OCI-LY3 (cell line): Measurements from ENCODE around the gene ACCS.

Experiments
- H2AFZ ChIP-seq: fragments of 200-600, 300-600 bp; shearing (Covaris generic); 2 replicates; pipeline ENCODE4 v1.6.0; 2014; ENCODE audit warnings: antibody characterized with exemption, low read depth, low read length
- H3K27ac ChIP-seq: fragments of 200-600, 300-600 bp; sonication (generic); 2 replicates; pipeline ENCODE4 v1.5.1; 2014; ENCODE audit warnings: mild to moderate bottlenecking, low read length, moderate library complexity, mixed read lengths
- H3K27me3 ChIP-seq: fragments of 200-600, 300-600 bp; sonication (generic); 2 replicates; pipeline ENCODE4 v1.6.1; 2014; ENCODE audit warnings: low read depth, low read length, mixed read lengths
- H3K36me3 ChIP-seq: fragments of 200-600, 300-600 bp; sonication (generic); replicated peaks from 2 replicates; pipeline ENCODE3; 2014; ENCODE audit warnings: low read depth, low read length, mixed read lengths
- H3K4me1 ChIP-seq: fragments of 300-600, 200-600 bp; sonication (generic); 2 replicates; pipeline ENCODE4 v1.6.1; 2014; ENCODE audit warnings: low read length, mixed read lengths
- H3K4me2 ChIP-seq: fragments of 200-600, 300-600 bp; sonication (generic); 2 replicates; pipeline ENCODE4 v1.6.1; 2014; ENCODE audit warnings: low read length, mixed read lengths
- H3K4me3 ChIP-seq: fragments of 300-600, 200-600 bp; sonication (generic); 2 replicates; pipeline ENCODE4 v1.5.1; 2014; ENCODE audit warnings: antibody characterized with exemption, mild to moderate bottlenecking, low read length, moderate library complexity
- H3K79me2 ChIP-seq: fragments of 300-600, 200-600 bp; shearing (Covaris generic); 2 replicates; pipeline ENCODE4 v1.6.1; 2014; ENCODE audit warnings: mild to moderate bottlenecking, low read length, mixed read lengths
- H3K9ac ChIP-seq: fragments of 300-600, 200-600 bp; shearing (Covaris generic); 2 replicates; pipeline ENCODE4 v1.6.0; 2014; ENCODE audit warnings: mild to moderate bottlenecking, low read length, moderate library complexity
- H3K9me3 ChIP-seq: fragments of 200-600, 300-600 bp; shearing (Covaris generic); 2 replicates; pipeline ENCODE4 v1.6.1; 2014; ENCODE audit warnings: low read length, mixed read lengths; ENCODE audit not compliant: insufficient read depth
- H4K20me1 ChIP-seq: fragments of 200-600, 300-600 bp; sonication (generic); 2 replicates; pipeline ENCODE4 v1.6.1; 2016; ENCODE audit warnings: low read length, mixed read lengths; ENCODE audit not compliant: insufficient read depth
- CTCF ChIP-seq: fragments of 200-600, 300-600 bp; sonication (generic); IDR thresholded peaks from 2 replicates; pipeline ENCODE4 v1.5.1; 2014; ENCODE audit warnings: antibody characterized with exemption, low read length, low read depth
- EZH2phosphoT487 ChIP-seq: fragments of 200-600 bp; shearing (Covaris generic); IDR thresholded peaks from 2 replicates; pipeline ENCODE4 v1.6.1; 2018; ENCODE audit warnings: antibody characterized with exemption, mixed run types, low read depth

Gene ACCS

GRCh38 chr11:44130751-44131150 is 64.7 kb downstream of the ACCS start:
- Histone ChIP-seq H3K79me2 (no peaks in the 10 kb centered on the region), H3K4me2 (no peak overlapping the region), H3K36me3 (peaks cover 15% of the 10 kb centered on the region), H3K9ac (no peak overlapping the region), H4K20me1 (no peaks in the 10 kb centered on the region), H3K9me3 (no peaks in the 10 kb centered on the region), H3K27ac (no peak overlapping the region), H3K4me3 (no peak overlapping the region), H2AFZ (no peak overlapping the region), H3K27me3 (no peaks in the 10 kb centered on the region), H3K4me1 (no peaks in the 10 kb centered on the region)
- no peak for TF ChIP-seq EZH2phosphoT487
- TF ChIP-seq CTCF = no peak

GRCh38 chr11:44133335-44133946 is 67.4 kb downstream of the ACCS start:
- Histone ChIP-seq H3K9me3 (no peaks in the 10 kb centered on the region), H3K4me2 (no peak overlapping the region), H4K20me1 (no peaks in the 10 kb centered on the region), H3K27me3 (no peaks in the 10 kb centered on the region), H3K4me3 (no peak overlapping the region), H3K9ac (no peak overlapping the region), H2AFZ (no peak overlapping the region), H3K4me1 (no peaks in the 10 kb centered on the region), H3K79me2 (no peaks in the 10 kb centered on the region), H3K36me3 (peaks cover 1% of the 10 kb centered on the region), H3K27ac (no peak overlapping the region)
- peak; percentile 78 for TF ChIP-seq CTCF
- no peak for TF ChIP-seq EZH2phosphoT487
